Putamen (tissue), 1 donor: Measurements from ENCODE around the gene ITPKB.

Source experiments
- DNase-seq: peaks from one replicate; pipeline ENCODE4 v3.0.0-alpha.2; 2016; ENCODE audit warnings: low spot score

The ITPKB gene

DNA sequence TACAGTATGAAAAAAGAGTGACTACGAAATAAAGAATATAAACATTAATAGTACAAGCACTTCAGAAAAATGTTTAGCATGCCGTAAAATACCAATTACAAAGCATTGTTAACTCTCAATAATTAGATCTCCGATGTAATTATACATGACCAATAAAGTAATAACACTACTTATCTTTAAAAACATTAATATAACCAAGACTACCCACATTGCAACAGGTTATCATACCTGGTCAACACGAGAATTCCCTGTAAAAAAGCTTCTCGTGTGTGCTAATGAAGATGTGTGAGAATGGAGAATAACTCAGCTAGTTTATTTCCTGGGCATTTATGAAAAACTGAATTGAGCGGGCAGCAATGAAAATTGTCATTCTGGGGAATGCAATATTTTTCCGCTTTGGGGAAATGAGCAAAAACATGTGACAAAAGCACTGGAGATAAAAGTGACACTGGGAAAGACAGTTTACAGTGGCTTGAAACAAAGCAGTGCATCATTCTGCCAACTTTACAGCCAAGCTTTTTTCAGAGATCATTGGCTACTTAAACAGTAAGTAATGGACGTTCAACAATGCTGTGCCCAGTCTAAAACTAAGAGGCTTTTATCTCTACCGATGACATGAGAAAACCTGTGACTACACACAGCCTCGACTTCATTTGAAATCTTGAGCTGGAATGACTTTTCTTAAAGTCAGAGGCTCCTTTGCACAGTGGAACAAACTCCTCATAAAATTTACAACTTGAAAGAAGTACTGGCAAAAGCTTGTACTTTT, 34.7 kb downstream of the ITPKB start:
- DNase-seq, result no peak

- peak; percentile 83 for DNase-seq
Observed at GRCh38 chr1:226702957-226703831, 35.9 kb downstream of the ITPKB start.

DNA sequence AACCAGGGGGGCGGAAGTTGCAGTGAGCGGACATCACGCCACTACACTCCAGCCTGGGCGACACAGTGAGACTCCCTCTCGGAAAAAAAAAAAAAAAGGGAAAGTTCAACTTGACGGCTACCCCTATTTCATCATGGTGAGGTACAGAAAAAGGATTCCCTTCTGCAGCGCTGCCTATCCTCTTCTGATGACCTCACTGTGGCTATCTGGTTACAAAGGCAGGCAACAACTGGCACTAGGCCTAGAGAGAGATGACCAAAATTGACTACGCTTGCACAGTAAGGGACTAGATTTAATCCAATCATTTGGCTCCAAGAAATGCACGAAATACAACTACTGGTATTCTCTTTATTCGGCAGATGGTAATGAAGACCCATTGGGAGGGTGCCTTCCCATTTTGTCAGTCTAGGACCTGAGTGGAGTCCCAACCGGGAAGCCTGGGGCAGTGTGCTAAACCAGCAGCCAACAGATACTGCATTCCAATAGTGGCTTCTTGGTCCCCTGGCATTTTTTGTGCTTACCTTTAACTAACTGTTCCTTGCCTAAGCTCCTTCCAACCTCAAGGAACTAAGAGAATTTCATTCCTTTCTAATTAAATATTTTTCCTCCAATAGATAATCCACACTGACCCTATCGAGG, 36.6 kb downstream of the ITPKB start:
- DNase-seq, result no peak

DNA sequence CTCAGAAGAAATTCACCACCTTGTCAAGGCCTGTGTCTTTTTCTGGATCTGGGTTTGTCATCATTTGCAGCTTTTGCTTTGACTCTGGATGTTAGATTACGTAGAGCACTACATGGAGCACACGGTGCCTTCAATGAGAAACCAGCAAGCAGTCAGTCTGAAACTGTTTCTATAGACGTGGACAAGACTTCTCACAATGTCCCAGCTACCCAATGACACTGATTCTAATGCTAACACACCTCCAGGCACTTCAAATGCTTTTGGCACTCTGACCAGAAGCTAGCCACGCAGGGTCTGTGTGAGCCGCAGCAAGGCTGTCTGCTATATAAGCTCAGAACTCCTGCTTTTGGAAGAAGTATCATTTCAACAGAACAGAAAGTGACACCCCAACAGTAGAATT, 38.2 kb downstream of the ITPKB start:
- no peak for DNase-seq

GRCh38 chr1:226699166-226699565, 39.9 kb downstream of the ITPKB start:
- DNase-seq, result no peak

DNA sequence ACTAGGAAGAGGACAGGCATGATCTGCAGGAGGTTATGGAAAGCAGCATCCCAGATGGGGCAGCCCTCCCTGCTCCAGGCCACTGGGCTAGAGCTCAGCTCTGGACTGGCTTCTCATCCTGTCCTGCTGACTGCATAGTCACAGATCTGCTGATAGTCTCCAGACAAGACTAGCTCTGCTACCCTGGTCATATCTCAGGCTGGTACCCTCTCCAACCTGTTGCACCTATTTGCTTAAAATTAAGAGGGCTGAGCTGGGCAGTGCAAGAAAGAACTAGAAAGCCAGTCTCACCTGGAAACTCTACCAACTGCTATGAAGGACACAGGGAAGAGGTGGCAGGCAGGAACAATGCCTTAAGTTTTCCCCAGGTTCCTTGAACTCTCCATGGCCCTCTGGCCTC, 40.4 kb downstream of the ITPKB start:
- DNase-seq, result no peak

DNA sequence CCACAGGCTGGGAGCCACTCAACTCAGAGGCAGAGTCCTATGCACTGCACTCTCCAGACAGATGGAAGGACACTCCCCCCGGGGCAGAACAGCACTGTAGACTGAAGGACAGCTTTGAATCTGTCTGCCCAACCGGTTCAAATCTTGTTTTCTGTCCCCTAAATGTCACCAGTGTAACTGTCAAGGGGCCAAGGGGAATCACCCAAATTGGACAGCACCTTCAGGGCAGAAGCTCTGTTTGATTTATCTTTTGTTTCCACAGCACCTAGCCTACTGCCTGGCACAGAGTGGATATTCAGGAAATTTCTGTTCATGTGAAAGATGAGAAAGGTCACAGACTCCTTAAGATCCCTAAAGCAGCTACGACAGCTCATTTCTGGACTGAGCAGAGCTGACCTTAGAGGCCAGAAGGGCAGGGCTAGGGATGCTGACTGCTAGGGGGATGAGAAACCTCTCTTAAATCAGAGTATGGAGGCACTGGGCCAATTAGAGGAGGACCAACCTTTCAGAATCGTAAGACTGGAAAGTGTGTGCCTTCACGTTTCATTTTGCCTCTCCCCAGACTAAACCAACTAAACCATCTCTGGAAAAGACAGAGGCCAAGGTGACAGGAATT, 41.0 kb downstream of the ITPKB start:
- DNase-seq, result no peak

DNA sequence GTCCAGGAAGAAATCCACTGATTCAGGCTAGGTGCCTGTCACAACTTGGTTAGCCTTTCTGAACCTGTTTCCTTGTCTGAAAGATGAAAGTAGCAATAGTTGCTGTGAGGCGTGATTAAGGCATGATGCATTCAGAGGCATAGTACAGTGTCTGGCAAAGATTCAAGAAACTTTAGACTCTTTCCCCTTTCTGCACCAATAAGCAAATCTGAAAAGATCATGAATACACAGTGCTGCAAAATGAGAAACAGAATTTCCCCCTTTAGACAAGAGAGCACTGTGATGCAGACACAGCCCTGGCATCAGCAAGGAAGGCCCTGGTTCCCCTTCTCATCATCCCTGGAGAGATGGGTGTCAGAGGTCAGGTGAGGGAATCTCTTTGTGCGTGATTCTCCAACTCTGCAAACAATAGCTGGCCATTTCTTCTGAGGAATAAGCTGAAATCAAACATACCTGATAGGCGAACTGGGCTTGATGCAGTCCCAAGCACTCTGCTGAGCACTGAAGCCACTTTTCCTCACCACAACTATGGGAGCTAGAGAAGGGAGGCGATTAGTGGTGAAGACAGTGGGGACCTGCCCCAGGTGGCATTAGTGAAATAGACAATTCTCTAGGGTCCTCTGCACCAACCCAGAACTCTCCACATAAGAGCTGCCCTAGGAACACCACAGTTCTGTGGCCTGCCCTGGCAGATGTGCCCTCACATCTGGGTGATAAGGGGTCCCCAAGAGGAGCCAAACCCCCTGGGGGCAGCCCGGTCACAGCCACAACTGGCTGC, 41.7 kb downstream of the ITPKB start:
- no peak for DNase-seq

DNA sequence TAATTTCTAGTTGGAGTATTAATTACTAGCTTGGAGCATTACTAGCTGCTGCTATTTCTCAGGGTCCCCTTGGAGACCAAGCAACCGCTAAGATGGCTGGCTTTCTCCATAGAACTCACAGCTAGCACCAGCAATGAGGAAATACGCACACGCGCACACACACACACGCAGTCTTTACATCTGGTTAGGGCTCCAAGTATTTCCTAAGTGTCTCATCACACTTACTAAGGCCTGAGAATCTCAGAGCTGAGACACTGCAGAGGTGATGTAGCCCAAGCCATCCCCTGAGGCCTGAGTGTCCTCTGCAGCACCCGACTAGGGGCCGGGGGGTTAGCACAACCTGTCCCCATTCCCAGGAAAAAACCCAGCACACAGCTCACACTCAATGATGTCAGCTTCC, 42.5 kb downstream of the ITPKB start:
- DNase-seq, result no peak

GRCh38 chr1:226695335-226695900, 43.7 kb downstream of the ITPKB start:
- no peak for DNase-seq

GRCh38 chr1:226692823-226693222, 46.3 kb downstream of the ITPKB start:
- DNase-seq, result no peak

- DNase-seq, result no peak
Observed at GRCh38 chr1:226692051-226692792, 46.9 kb downstream of the ITPKB start.

DNA sequence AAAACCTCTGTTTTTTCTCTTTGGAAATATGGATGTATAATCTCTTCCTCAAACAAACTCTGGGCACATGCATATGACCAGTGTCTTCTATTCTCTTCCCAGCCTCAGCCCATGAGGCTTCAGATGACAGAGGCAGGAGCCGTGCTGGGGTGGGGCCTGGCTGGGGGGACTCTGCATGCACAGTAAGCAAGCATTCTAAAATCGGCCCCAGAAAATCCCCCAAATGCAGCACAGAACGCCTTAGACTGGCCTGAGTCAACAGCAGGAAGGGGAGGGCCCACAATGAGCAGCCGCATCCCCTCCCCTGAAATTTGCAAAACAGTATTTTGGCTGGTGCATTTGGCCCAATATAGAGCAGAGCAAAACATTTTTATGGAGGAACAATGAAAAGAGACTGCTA, 47.8 kb downstream of the ITPKB start:
- no peak for DNase-seq

DNA sequence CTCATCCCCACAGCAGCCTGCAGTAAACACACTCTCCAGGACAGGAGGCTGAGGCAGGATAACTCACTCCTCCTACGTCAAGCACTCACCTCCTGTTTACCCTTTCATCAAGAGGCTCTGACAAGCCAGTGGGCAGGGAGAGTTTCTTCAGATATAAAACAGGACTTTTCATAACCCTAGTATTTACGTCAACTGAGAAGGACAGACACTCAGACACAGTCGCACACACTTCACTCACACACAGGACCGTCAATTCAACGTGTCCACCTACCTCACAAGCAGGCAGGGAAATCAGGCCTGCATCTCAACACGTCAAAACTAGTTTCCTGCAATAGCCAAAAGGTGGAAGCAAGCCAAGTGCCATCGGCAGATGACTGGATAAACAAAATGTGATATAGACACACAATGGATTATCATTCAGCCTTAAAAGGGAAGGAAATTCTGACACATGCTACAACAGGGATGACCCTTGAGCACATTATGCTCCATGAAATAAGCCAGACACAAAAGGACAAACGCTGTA, 48.6 kb downstream of the ITPKB start:
- no peak for DNase-seq

DNA sequence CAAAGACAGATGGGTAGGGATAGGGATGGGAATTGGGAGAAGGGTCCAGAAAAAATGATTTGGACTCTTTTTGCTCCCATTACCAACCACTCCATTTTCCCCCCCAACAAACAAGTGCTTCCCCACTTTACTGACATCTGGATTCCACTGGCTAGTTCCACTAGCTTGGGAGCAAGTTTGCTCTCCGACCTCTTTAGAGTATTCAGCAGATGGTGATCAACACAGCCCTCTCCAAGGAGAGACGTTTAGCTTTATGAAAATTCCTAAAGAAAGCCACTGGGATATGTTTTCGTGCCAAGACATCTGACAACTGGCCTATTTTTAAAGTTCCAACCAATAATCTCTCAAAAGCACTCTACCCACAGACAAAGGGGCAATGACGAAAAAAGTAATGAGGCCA, 50.3 kb downstream of the ITPKB start:
- DNase-seq, result no peak

DNA sequence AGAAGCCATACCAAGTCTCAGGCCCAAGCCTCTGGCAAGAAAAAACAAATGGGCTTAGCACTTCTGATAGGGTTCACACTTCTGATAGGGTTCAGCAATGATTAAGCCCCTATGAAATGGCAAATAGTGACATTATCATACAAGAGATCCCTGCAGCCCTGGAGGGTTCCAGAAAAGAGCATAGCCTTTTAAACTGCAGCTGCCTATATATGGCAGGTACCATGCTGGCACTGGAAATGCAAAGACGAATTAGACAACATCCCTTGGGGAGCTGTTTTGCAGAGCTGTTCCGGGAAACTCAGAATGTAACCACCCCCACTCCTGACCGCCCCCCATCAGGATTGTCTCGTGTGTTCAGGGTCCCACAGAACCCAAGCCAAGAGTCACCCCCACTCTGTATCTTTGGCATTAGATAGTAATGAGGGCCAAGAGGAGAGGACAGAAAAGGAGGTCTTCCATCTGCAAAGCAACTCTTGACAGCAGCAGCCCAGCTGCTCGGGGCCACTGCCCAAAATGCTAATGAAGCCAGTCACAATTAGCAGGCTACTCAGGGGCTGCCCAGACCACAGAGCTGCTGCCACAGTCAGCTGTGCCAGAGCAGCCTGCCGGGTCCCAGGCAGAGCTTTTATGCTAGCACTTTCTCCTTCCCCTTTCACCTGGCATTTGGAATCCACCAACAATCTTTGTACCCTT, 50.9 kb downstream of the ITPKB start:
- peak; percentile 86 for DNase-seq

- no peak for DNase-seq
Observed at GRCh38 chr1:226687426-226687825, 51.7 kb downstream of the ITPKB start.

DNA sequence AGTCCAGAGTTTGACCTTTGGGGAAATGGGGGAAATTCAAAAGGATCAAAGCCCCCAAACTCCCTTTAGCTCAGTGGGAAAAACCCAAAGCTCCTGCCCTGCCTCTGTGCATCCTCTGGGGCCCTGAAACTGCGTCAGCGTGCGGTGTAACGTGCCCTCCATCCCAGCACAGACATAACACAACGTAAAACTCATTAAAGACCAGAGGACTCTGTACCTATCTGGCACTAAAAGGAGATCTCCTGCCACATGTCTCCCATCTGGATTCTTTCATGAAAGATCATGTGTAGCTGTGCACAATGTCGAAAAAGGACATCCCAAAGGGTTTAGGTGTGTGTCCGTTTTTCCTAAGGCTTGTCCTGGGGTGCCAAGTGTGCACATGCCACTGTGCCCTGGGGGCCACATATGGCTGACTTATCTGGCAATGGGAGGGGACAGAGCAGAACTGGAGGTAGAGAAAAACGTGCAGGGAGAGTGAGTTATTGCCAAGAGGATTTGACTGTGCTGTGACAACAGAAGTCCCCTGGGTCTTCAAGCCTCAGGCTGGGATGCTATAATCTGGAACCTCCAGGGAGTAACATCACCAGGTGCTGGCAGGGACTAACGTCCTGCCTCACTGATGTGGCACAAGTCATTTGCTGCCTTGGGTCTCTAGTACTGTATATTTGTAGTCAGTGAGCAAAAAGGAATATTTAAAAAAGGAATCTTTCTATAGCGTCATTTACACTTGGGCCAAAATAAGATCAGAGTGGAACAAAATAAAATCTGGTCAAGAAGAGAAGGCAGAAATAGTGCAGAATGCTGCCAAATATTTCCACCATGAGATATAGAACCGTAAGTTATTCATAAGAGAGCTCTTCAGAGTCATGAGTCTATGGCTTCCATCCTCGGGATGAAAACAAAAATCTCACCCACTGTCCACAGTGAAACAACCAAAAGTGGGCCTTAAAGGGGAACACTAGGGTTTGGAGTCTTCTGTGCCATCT, 52.3 kb downstream of the ITPKB start:
- no peak for DNase-seq
